Hepatocyte (in vitro differentiated cells): ENCODE measurements around the gene TRAPPC8. TPM values are rescaled to one million over a fixed set of nuclear protein-coding genes. Genes with fewer than 3 reads are reported as not detected.

Experiments
- DNase-seq: peaks from one replicate; pipeline ENCODE4 v3.0.0-alpha.2; 2016; ENCODE audit warnings: low spot score
- H2AFZ ChIP-seq: fragments of 200-600 bp; sonication (generic); 2 replicates; pipeline ENCODE4 v1.6.0; 2016; ENCODE audit warnings: antibody characterized with exemption, mild to moderate bottlenecking
- H3K27ac ChIP-seq: fragments of 200-600 bp; sonication (generic); 2 replicates; pipeline ENCODE4 v1.5.1; 2016; ENCODE audit warnings: mild to moderate bottlenecking
- H3K27me3 ChIP-seq: fragments of 200-600 bp; sonication (generic); 2 replicates; pipeline ENCODE4 v1.6.1; 2016
- H3K36me3 ChIP-seq: fragments of 200-600 bp; sonication (generic); replicated peaks from 2 replicates; pipeline ENCODE4 v1.5.1; 2016; ENCODE audit warnings: low read depth; ENCODE audit not compliant: insufficient read depth
- H3K4me1 ChIP-seq: fragments of 200-600 bp; sonication (generic); 2 replicates; pipeline ENCODE4 v1.5.1; 2016; ENCODE audit warnings: mild to moderate bottlenecking, moderate library complexity; ENCODE audit not compliant: insufficient read depth
- H3K4me2 ChIP-seq: fragments of 200-600 bp; sonication (generic); 2 replicates; pipeline ENCODE4 v1.6.0; 2016
- H3K4me3 ChIP-seq: fragments of 200-600 bp; sonication (generic); 2 replicates; pipeline ENCODE4 v1.5.1; 2016; ENCODE audit warnings: mild to moderate bottlenecking
- H3K79me2 ChIP-seq: fragments of 200-600 bp; sonication (generic); 2 replicates; pipeline ENCODE4 v1.6.0; 2017; ENCODE audit warnings: mild to moderate bottlenecking
- H3K9me2 ChIP-seq: fragments of 200-600 bp; sonication (generic); replicated peaks from 2 replicates; pipeline ENCODE4 v1.6.0; 2017; ENCODE audit warnings: mild to moderate bottlenecking; ENCODE audit not compliant: insufficient read depth
- H3K9me3 ChIP-seq: fragments of 200-600 bp; sonication (generic); 2 replicates; pipeline ENCODE4 v1.5.1; 2016; ENCODE audit warnings: low read depth, mild to moderate bottlenecking
- H4K20me1 ChIP-seq: fragments of 200-600 bp; sonication (generic); 2 replicates; pipeline ENCODE4 v1.6.0; 2016; ENCODE audit warnings: mild to moderate bottlenecking; ENCODE audit not compliant: insufficient read depth, poor library complexity, severe bottlenecking
- CTCF ChIP-seq: fragments of 200-600 bp; sonication (generic); IDR thresholded peaks from 2 replicates; pipeline ENCODE4 v1.5.1; 2016; ENCODE audit warnings: antibody characterized with exemption, mild to moderate bottlenecking; ENCODE audit not compliant: poor library complexity
- EZH2 ChIP-seq: fragments of 200-600 bp; sonication (generic); IDR thresholded peaks from 2 replicates; pipeline ENCODE4 v1.6.1; 2016; ENCODE audit warnings: antibody characterized with exemption, mild to moderate bottlenecking, borderline replicate concordance
- EZH2phosphoT487 ChIP-seq: fragments of 200-600 bp; sonication (generic); IDR thresholded peaks from one replicate; pipeline ENCODE4 v1.6.1; 2018; ENCODE audit warnings: antibody characterized with exemption, mild to moderate bottlenecking, low read depth, moderate library complexity; ENCODE audit not compliant: unreplicated experiment, severe bottlenecking
- WGBS: methylation state at CpG from one replicate; pipeline ENCODE4 v1.1.6; 2016; ENCODE audit warnings: low lambda C conversion rate; ENCODE audit errors: missing lambda C conversion rate; 5-methylcytosine and 5-hydroxymethylcytosine counted together
- polyA plus RNA-seq: library from polyadenylated mRNA; unstranded; fragments of >200 nt; fragmentation: Nextera tagmentation; extraction: Ambion mirVana; gene quantifications from 2 replicates; pipeline ENCODE4 v1.2.1, GENCODE V29; 2016
- total RNA-seq: library from RNA; depleted of rRNA; stranded (reverse); fragments of >200 nt; gene quantifications from 2 replicates; pipeline ENCODE4 v1.2.3, GENCODE V29; 2014

The TRAPPC8 gene
- total and polyA plus RNA-seq, 2 experiments from 2014 or later, result 12.6 to 68.7 TPM

GRCh38 chr18:31850844-31851243 lies 92.1 kb downstream of the TRAPPC8 start:
- Histone ChIP-seq H3K27me3 (no peaks in the 10 kb centered on the region), H3K79me2 (no peaks in the 10 kb centered on the region), H3K27ac (no peak overlapping the region), H2AFZ (no peak overlapping the region), H3K9me2 (no peaks in the 10 kb centered on the region), H3K4me2 (no peak overlapping the region), H4K20me1 (no peaks in the 10 kb centered on the region), H3K36me3 (no peaks in the 10 kb centered on the region), H3K4me3 (no peak overlapping the region), H3K9me3 (no peaks in the 10 kb centered on the region), H3K4me1 (no peaks in the 10 kb centered on the region)
- WGBS, result 87% methylated on average over 1 of the region's 1 CpG
- DNase-seq, result no peak
- no peak for TF ChIP-seq EZH2phosphoT487

GRCh38 chr18:31840499-31840898 lies 102.4 kb downstream of the TRAPPC8 start:
- Histone ChIP-seq H3K9me3 (no peaks in the 10 kb centered on the region), H4K20me1 (no peaks in the 10 kb centered on the region), H3K4me1 (no peaks in the 10 kb centered on the region), H3K27me3 (no peaks in the 10 kb centered on the region), H3K4me2 (no peak overlapping the region), H3K9me2 (no peaks in the 10 kb centered on the region), H3K36me3 (no peaks in the 10 kb centered on the region), H3K27ac (no peak overlapping the region), H2AFZ (no peak overlapping the region), H3K79me2 (no peaks in the 10 kb centered on the region), H3K4me3 (no peak overlapping the region)
- TF ChIP-seq CTCF, result no peak
- WGBS, result 96% methylated on average over 2 of the region's 2 CpGs
- no peak for DNase-seq

GRCh38 chr18:31837879-31838278 lies 105.0 kb downstream of the TRAPPC8 start:
- Histone ChIP-seq H3K9me3 (no peaks in the 10 kb centered on the region), H2AFZ (no peak overlapping the region), H3K4me2 (no peak overlapping the region), H3K79me2 (no peaks in the 10 kb centered on the region), H3K9me2 (no peaks in the 10 kb centered on the region), H3K4me3 (no peak overlapping the region), H3K4me1 (no peaks in the 10 kb centered on the region), H3K27ac (no peak overlapping the region), H3K36me3 (no peaks in the 10 kb centered on the region), H3K27me3 (no peaks in the 10 kb centered on the region), H4K20me1 (no peaks in the 10 kb centered on the region)
- 100% methylated on average over 3 of the region's 3 CpGs for WGBS
- TF ChIP-seq EZH2 (no peak), EZH2phosphoT487 (no peak), CTCF (no peak)
- no peak for DNase-seq

GRCh38 chr18:31835528-31836133 lies 107.3 kb downstream of the TRAPPC8 start:
- Histone ChIP-seq H3K79me2 (no peaks in the 10 kb centered on the region), H3K4me3 (no peak overlapping the region), H3K36me3 (no peaks in the 10 kb centered on the region), H4K20me1 (no peaks in the 10 kb centered on the region), H3K27me3 (no peaks in the 10 kb centered on the region), H3K9me2 (no peaks in the 10 kb centered on the region), H3K4me2 (no peak overlapping the region), H2AFZ (no peak overlapping the region), H3K27ac (no peak overlapping the region), H3K9me3 (no peaks in the 10 kb centered on the region), H3K4me1 (no peaks in the 10 kb centered on the region)
- TF ChIP-seq CTCF (no peak), EZH2 (no peak), EZH2phosphoT487 (no peak)
- no peak for DNase-seq
- 96% methylated on average over 4 of the region's 4 CpGs for WGBS
